GM12872 (cell line): Measurements from ENCODE around the gene ASTN1.

ENCODE experiments used
- CTCF ChIP-seq: IDR thresholded peaks from 3 replicates; pipeline ENCODE4 v1.5.1; 2011; ENCODE audit warnings: low read depth, mild to moderate bottlenecking, low read length, moderate library complexity; ENCODE audit not compliant: insufficient read depth

The ASTN1 gene

GRCh38 chr1:176854121-176854520 lies 310.4 kb downstream of the ASTN1 start:
- no peak for TF ChIP-seq CTCF

GRCh38 chr1:176853503-176853902 lies 311.0 kb downstream of the ASTN1 start:
- no peak for TF ChIP-seq CTCF

DNA sequence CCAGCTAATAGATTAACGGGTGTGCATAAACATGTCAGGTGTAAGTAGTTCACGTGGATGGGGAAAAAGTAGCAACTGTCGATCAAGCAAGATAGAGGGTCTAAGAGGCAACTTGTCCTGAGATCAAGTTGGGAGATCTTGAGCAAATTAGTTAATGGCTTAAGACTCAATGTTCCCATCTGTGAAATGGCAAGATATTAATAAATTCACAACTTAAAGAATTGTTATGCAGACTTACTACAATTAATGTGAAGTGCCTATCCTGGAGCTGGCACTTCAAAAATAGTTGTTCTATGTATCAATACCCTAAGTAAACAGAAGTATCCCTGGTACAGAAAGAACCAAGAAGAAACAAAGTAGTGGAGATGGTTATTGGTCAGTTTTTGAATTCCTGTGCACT lies 312.4 kb downstream of the ASTN1 start:
- TF ChIP-seq CTCF = no peak

GRCh38 chr1:176850871-176851270 lies 313.6 kb downstream of the ASTN1 start:
- TF ChIP-seq CTCF = no peak

DNA sequence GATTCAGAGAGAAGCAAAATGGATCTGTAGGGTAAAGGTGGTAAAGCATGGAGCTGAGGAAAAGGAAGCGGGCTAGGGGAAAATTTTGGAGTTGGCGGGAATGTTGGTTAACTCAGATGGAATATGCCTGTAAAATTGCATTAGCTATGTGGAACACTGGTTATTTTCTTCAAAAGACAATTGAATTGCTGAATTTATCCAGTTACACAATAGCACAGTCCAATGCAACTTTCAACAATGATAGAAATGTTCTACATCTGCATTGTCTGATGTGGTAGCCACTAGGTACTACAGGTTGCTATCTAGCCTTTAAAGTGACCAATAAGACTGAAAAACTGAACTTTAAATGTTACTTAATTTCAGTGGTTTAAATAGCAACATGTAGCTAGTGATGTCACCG lies 315.2 kb downstream of the ASTN1 start:
- no peak for TF ChIP-seq CTCF

- TF ChIP-seq CTCF = no peak
Measured at GRCh38 chr1:176847052-176847451, 317.5 kb downstream of the ASTN1 start.

DNA sequence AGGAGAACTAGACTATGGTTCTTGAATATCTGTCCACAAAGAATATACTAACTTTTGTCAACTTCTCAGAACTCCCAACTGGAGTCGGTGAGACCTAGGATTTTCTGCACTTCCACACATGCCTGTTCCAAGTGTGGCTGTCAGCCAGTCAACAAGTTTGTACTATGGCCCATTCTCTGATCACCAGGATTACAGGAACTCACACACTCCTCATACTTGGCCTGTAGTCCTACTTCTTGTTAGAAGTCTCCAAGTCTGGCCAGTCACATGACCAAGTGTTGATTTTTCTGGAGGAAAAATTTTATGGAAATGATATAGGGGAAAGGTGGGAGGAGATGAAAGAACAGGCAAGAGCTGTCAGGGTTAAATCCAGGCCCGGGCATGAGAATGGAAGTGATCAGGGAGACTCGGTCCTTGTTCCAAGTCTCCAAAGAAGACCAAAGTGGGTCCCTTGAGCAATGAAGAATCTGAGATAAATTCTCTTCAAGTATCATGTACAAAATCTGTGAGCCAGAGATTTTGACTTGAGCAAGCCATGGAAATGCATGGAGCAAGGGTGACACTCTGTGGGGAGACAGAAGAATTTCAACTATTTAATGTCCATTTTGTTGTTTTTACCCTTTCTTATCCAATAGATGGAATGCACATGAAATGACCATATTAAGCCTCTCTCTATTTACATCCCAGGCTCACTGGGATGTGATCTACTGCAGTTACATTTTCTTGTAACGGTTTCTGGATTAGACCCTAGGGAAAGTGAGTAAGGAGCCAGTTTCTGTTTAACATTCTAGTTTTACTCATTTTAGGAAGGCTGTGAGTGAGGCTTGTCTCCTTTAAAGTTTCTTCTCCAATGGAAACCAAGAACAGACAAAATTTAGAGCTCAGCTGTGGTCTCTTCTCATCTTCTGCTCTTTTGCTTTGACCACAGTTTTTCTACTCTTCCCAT lies 320.9 kb downstream of the ASTN1 start:
- TF ChIP-seq CTCF = peak; percentile 33; the same call in 2 of the 3 replicates
